K562 (cell line): Measurements from ENCODE around the gene SMAD7. TPM values are rescaled to one million over a fixed set of nuclear protein-coding genes. Genes with fewer than 3 reads are reported as not detected.
A peak's percentile ranks its signal among the peaks of the same experiment; 100 is the strongest.

Experiments
- ATAC-seq: fragments of 200-7000 bp; cut with Tn5 transposase; 3 replicates; pipeline ENCODE4 v1.9.1; 2020; ENCODE audit warnings: moderate library complexity
- BruUV-seq: library from RNA; stranded (reverse); fragments of 400-500 nt; replicated peaks from 2 replicates; lab custom pipeline; 2021; lab: Mats Ljungman, UMichigan
- CTCF ChIA-PET: fragments of 300-600 bp; formaldehyde crosslinking; extraction: SDS; loops from one replicate; lab custom pipeline; 2021; ENCODE audit warnings: low intra/inter-chr PET ratio; lab: Yijun Ruan, JAX
- POLR2A ChIA-PET: fragments of 300-600, 350-650 bp; sonication (Branson Sonifier 250); formaldehyde crosslinking; extraction: SDS; loops from one replicate; lab custom pipeline; 2021; ENCODE audit warnings: antibody characterized with exemption, inconsistent platforms; lab: Yijun Ruan, JAX
- DNase-seq, 4 experiments: peaks; one replicate each; pipeline versions ENCODE4 v3.0.0 to v3.0.0-alpha.2; 2011 to 2018; ENCODE audit warnings: low spot score in 3 of 4, mixed read lengths in 3 of 4; ENCODE audit errors: extremely low read depth in 1 of 4
- FAIRE-seq: peaks from 2 replicates; lab custom pipeline; 2011; peaks lifted over from hg19 to GRCh38; lab: Jason Lieb, UNC
- H2AFZ ChIP-seq: 2 replicates; pipeline ENCODE4 v1.6.0; 2011; ENCODE audit warnings: low read depth, low read length, control low read depth, inconsistent platforms
- H3K27ac ChIP-seq: fragments of 200-600 bp; 3 replicates; pipeline ENCODE4 v1.8.0; 2011; ENCODE audit warnings: low read depth, mild to moderate bottlenecking, control low read depth, inconsistent platforms, low read length, moderate library complexity, mixed read lengths; ENCODE audit errors: extremely low read depth
- H3K27me3 ChIP-seq, 2 experiments: fragments of 300-600 bp in 1 of 2; 2 replicates in 1 of 2; 3 replicates in 1 of 2; pipeline versions ENCODE4 v1.6.0 to v1.8.0; 2011; ENCODE audit warnings: inconsistent platforms in 2 of 2, low read length in 2 of 2, mild to moderate bottlenecking in 1 of 2, mixed read lengths in 1 of 2, moderate library complexity in 1 of 2; ENCODE audit not compliant: control insufficient read depth in 2 of 2, insufficient read depth in 2 of 2
- H3K36me3 ChIP-seq: fragments of 300-600 bp; 3 replicates; pipeline ENCODE4 v1.8.0; 2011; ENCODE audit warnings: mild to moderate bottlenecking, low read length, inconsistent platforms; ENCODE audit not compliant: control insufficient read depth, insufficient read depth
- H3K4me1 ChIP-seq, 2 experiments: fragments of 200-600 bp in 1 of 2; replicated peaks in 1 of 2; 2 replicates in 1 of 2; 3 replicates in 1 of 2; pipeline versions ENCODE4 v1.5.1 to v1.8.0; 2011; ENCODE audit warnings: inconsistent platforms in 2 of 2, low read length in 2 of 2, mild to moderate bottlenecking in 1 of 2, mixed read lengths in 1 of 2, moderate library complexity in 1 of 2; ENCODE audit not compliant: control insufficient read depth in 2 of 2, insufficient read depth in 2 of 2
- H3K4me2 ChIP-seq: 2 replicates; pipeline ENCODE4 v1.6.1; 2011; ENCODE audit warnings: low read length, control low read depth, inconsistent platforms, mixed read lengths; ENCODE audit not compliant: insufficient read depth
- H3K4me3 ChIP-seq: fragments of 200-600 bp; sonication (generic), shearing (Covaris generic); 2 replicates; pipeline ENCODE4 v1.5.1; 2016; ENCODE audit warnings: control low read depth, inconsistent platforms
- H3K79me2 ChIP-seq: fragments of 200-600 bp; 3 replicates; pipeline ENCODE4 v1.8.0; 2011; ENCODE audit warnings: low read length, inconsistent platforms; ENCODE audit not compliant: control insufficient read depth, insufficient read depth
- H3K9ac ChIP-seq, 2 experiments: 2 replicates each; pipeline versions ENCODE4 v1.6.0 to v1.6.1; 2011; ENCODE audit warnings: low read depth in 2 of 2, low read length in 2 of 2, control low read depth in 1 of 2, inconsistent platforms in 1 of 2, mild to moderate bottlenecking in 1 of 2, mixed read lengths in 1 of 2; ENCODE audit not compliant: insufficient read depth in 1 of 2
- H3K9me1 ChIP-seq: one replicate; pipeline ENCODE4 v1.6.0; 2011; ENCODE audit warnings: inconsistent platforms, mild to moderate bottlenecking, low read length, moderate library complexity; ENCODE audit not compliant: control insufficient read depth, insufficient read depth
- H3K9me3 ChIP-seq: replicated peaks from 2 replicates; pipeline ENCODE4 v1.5.1; 2011; ENCODE audit warnings: low read depth, low read length, inconsistent platforms; ENCODE audit not compliant: control insufficient read depth, insufficient read depth
- H4K20me1 ChIP-seq: replicated peaks from 2 replicates; pipeline ENCODE4 v1.6.1; 2011; ENCODE audit warnings: low read length, inconsistent platforms, mixed read lengths; ENCODE audit not compliant: control insufficient read depth, insufficient read depth
- ASH1L ChIP-seq: fragments of 450-650 bp; IDR thresholded peaks from 2 replicates; pipeline ENCODE4 v1.6.1; 2018; ENCODE audit warnings: borderline replicate concordance, mild to moderate bottlenecking, low read depth; ENCODE audit not compliant: partially characterized antibody
- DPF2 ChIP-seq: fragments of 450-650 bp; IDR thresholded peaks from 2 replicates; pipeline ENCODE4 v1.6.1; 2016
- SP1 ChIP-seq: sonication (generic); formaldehyde crosslinking; IDR thresholded peaks from 2 replicates; pipeline ENCODE4 v1.8.1; 2022; ENCODE audit warnings: mild to moderate bottlenecking, missing genetic modification reagents
- ZKSCAN8 ChIP-seq: fragments of 200-800 bp; sonication (Bioruptor generic); IDR thresholded peaks from 2 replicates; pipeline ENCODE4 v1.6.1; 2016; ENCODE audit warnings: missing genetic modification characterization, missing compliant biosample characterization
- WGBS: fragments of 100-300 bp; shearing (Covaris generic); methylation state at CpG from one replicate; pipeline ENCODE4 v1.1.6; 2016; ENCODE audit warnings: low coverage, mixed read lengths; ENCODE audit not compliant: insufficient coverage; ENCODE audit errors: missing lambda C conversion rate; 5-methylcytosine and 5-hydroxymethylcytosine counted together
- in situ Hi-C: fragments of 300-500 bp; cut with MboI; formaldehyde crosslinking; loops from 4 replicates; pipeline ENCODE4 v1.15.0; 2018; ENCODE audit warnings: inconsistent platforms, mixed read lengths
- intact Hi-C: fragments of 100-400 bp; cut with micrococcal nuclease; formaldehyde crosslinking; loops from 2 replicates; pipeline ENCODE4 v1.14.2; 2022
- polyA plus RNA-seq, 8 experiments: library from polyadenylated mRNA; depleted of rRNA in 4 of 8; stranded (reverse) in 5 of 8; unstranded in 3 of 8; fragments of >200 nt; fragmentation: Nextera tagmentation in 2 of 8; fragmentation: Illumina TruSeq in 1 of 8; extraction: Ambion mirVana in 2 of 8; extraction: Trizol in 1 of 8; gene quantifications; 2 replicates each; pipeline versions ENCODE4 v1.2.1 to v1.2.3, GENCODE V29; 2011 to 2014; ENCODE audit warnings: inconsistent platforms in 1 of 8, missing spikeins in 1 of 8
- total RNA-seq, 7 experiments: library from RNA; depleted of rRNA in 6 of 7; stranded (reverse); fragments of >200 nt in 6 of 7; fragmentation: Illumina TruSeq in 2 of 7; extraction: Trizol in 2 of 7; gene quantifications; 2 replicates each; pipeline versions ENCODE4 v1.2.1 to v1.2.3, GENCODE V29; 2011 to 2021; ENCODE audit warnings: low replicate concordance in 1 of 7
- TF ChIP-seq, protein P1 (sequence below): fragments of 450-650 bp; IDR thresholded peaks from 2 replicates; pipeline ENCODE4 v1.6.1; 2017; ENCODE audit warnings: antibody characterized with exemption
- TF ChIP-seq, protein P2 (sequence below): sonication (generic); formaldehyde crosslinking; IDR thresholded peaks from 2 replicates; pipeline ENCODE4 v1.8.1; 2023; ENCODE audit warnings: mild to moderate bottlenecking, missing genetic modification reagents
- TF ChIP-seq, protein P3 (sequence below), 3 experiments: fragments of 200-800 bp in 1 of 3; fragments of 250-450 bp in 1 of 3; fragments of 450-650 bp in 1 of 3; sonication (Bioruptor Pico) in 1 of 3; sonication (Bioruptor generic) in 1 of 3; formaldehyde crosslinking in 1 of 3; IDR thresholded peaks; 2 replicates each; pipeline versions ENCODE4 v1.6.1 to v1.8.0; 2016 to 2022; ENCODE audit warnings: mild to moderate bottlenecking in 2 of 3, missing genetic modification characterization in 2 of 3, missing compliant biosample characterization in 1 of 3, moderate library complexity in 1 of 3
- TF ChIP-seq, protein P4 (sequence below): fragments of 200-800 bp; sonication (Bioruptor generic); IDR thresholded peaks from 2 replicates; pipeline ENCODE4 v1.6.1; 2017; ENCODE audit warnings: missing genetic modification characterization, missing compliant biosample characterization

SMAD7 gene
- total and polyA plus RNA-seq, 9 of the 15 experiments (the other 6 are each of a cell fraction or from before 2014, with no cell fraction given), result 0.13 to 3.0 (median 1.6) TPM

DNA sequence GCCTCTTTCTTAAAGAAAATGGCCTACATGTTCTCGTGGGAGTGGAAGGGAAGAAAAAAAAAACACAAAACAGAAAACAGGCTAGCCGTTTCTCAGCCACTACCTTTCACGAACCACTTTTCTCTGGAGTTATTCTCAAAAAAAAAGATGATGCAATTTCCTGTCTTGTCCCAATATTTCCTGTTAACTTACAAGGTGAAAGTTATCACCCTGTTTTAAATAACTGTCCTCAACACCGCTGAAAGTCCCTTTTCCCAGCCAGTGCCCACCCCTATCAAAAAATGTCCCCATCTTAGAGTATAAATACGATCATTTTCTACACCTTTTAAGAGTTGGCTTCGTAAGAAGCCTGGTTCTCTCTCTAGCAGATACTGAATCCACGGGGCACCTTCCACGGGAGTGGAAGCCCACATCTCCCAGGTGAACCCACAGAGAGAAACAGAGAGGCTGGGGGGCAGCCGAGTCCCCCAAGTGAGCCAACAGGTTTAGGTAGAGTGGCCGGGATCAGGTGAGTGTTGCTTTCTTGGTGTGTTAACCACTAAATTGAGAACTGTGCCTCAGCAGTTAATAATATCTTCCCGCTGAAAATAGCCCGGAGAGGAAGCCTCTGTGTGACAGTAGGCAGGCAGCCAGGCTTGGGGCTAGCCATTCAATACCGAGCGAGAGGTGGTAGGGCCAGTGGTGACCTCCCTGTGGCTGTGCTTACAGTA lies 15.9 kb downstream of the SMAD7 start (continued):
- TF ChIP-seq, protein P1, sequence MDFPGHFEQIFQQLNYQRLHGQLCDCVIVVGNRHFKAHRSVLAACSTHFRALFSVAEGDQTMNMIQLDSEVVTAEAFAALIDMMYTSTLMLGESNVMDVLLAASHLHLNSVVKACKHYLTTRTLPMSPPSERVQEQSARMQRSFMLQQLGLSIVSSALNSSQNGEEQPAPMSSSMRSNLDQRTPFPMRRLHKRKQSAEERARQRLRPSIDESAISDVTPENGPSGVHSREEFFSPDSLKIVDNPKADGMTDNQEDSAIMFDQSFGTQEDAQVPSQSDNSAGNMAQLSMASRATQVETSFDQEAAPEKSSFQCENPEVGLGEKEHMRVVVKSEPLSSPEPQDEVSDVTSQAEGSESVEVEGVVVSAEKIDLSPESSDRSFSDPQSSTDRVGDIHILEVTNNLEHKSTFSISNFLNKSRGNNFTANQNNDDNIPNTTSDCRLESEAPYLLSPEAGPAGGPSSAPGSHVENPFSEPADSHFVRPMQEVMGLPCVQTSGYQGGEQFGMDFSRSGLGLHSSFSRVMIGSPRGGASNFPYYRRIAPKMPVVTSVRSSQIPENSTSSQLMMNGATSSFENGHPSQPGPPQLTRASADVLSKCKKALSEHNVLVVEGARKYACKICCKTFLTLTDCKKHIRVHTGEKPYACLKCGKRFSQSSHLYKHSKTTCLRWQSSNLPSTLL, result no peak
- TF ChIP-seq ZKSCAN8 (CRISPR knock-in tag) (0 out of 2 replicates have a peak, but pooled peaks have one; percentile 56), DPF2 (no peak)

DNA sequence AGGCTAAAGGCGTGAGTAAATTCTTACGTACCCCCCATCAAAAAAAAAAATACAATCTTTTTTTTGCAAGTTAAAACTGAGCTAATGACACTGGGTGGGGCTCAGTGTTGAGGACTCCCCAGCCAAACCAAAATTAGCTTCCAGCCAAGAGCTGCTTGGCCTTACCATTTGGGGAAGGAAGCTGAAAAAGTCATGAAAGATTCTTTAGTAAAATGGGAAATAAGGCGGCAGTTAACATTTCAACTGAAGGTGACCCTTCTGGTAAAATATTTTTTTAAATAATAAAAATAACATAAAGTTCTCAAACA lies 16.4 kb downstream of the SMAD7 start:
- Histone ChIP-seq H3K4me2 (peak overlapping the region; percentile 64), H3K4me3 (no peak overlapping the region), H3K27me3 (no peaks in the 10 kb centered on the region), H3K9ac (peak overlapping the region; percentile 48 to 53; a peak in 2 of 4 replicates), H3K4me1 (peaks cover 45 to 53% of the 10 kb centered on the region in 2 experiments), H3K36me3 (no peaks in the 10 kb centered on the region), H3K79me2 (no peaks in the 10 kb centered on the region), H3K9me3 (no peaks in the 10 kb centered on the region), H3K27ac (peak overlapping the region; percentile 47), H2AFZ (peak overlapping the region; percentile 27; the same call in 1 of the 2 replicates), H3K9me1 (no peaks in the 10 kb centered on the region), H4K20me1 (no peaks in the 10 kb centered on the region)
- WGBS, result 3% methylated on average over 3 of the region's 3 CpGs
- DNase-seq, result no peak
- ATAC-seq, result no peak; the same call in 2 of the 3 replicates
- TF ChIP-seq, protein P2, sequence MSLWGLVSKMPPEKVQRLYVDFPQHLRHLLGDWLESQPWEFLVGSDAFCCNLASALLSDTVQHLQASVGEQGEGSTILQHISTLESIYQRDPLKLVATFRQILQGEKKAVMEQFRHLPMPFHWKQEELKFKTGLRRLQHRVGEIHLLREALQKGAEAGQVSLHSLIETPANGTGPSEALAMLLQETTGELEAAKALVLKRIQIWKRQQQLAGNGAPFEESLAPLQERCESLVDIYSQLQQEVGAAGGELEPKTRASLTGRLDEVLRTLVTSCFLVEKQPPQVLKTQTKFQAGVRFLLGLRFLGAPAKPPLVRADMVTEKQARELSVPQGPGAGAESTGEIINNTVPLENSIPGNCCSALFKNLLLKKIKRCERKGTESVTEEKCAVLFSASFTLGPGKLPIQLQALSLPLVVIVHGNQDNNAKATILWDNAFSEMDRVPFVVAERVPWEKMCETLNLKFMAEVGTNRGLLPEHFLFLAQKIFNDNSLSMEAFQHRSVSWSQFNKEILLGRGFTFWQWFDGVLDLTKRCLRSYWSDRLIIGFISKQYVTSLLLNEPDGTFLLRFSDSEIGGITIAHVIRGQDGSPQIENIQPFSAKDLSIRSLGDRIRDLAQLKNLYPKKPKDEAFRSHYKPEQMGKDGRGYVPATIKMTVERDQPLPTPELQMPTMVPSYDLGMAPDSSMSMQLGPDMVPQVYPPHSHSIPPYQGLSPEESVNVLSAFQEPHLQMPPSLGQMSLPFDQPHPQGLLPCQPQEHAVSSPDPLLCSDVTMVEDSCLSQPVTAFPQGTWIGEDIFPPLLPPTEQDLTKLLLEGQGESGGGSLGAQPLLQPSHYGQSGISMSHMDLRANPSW (CRISPR knock-in tag), result no peak
- TF ChIP-seq SP1 (CRISPR knock-in tag) (0 out of 2 replicates have a peak, but pooled peaks have one; percentile 1), ASH1L (no peak)
- TF ChIP-seq, protein P3, sequence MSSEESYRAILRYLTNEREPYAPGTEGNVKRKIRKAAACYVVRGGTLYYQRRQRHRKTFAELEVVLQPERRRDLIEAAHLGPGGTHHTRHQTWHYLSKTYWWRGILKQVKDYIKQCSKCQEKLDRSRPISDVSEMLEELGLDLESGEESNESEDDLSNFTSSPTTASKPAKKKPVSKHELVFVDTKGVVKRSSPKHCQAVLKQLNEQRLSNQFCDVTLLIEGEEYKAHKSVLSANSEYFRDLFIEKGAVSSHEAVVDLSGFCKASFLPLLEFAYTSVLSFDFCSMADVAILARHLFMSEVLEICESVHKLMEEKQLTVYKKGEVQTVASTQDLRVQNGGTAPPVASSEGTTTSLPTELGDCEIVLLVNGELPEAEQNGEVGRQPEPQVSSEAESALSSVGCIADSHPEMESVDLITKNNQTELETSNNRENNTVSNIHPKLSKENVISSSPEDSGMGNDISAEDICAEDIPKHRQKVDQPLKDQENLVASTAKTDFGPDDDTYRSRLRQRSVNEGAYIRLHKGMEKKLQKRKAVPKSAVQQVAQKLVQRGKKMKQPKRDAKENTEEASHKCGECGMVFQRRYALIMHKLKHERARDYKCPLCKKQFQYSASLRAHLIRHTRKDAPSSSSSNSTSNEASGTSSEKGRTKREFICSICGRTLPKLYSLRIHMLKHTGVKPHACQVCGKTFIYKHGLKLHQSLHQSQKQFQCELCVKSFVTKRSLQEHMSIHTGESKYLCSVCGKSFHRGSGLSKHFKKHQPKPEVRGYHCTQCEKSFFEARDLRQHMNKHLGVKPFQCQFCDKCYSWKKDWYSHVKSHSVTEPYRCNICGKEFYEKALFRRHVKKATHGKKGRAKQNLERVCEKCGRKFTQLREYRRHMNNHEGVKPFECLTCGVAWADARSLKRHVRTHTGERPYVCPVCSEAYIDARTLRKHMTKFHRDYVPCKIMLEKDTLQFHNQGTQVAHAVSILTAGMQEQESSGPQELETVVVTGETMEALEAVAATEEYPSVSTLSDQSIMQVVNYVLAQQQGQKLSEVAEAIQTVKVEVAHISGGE (CRISPR knock-in tag; IDR thresholded peaks at IDR 0.05), result 0 out of 6 replicates have a peak, but pooled peaks of 1 of the 3 experiments have one; percentile 13
- TF ChIP-seq, protein P4, sequence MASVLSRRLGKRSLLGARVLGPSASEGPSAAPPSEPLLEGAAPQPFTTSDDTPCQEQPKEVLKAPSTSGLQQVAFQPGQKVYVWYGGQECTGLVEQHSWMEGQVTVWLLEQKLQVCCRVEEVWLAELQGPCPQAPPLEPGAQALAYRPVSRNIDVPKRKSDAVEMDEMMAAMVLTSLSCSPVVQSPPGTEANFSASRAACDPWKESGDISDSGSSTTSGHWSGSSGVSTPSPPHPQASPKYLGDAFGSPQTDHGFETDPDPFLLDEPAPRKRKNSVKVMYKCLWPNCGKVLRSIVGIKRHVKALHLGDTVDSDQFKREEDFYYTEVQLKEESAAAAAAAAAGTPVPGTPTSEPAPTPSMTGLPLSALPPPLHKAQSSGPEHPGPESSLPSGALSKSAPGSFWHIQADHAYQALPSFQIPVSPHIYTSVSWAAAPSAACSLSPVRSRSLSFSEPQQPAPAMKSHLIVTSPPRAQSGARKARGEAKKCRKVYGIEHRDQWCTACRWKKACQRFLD, result no peak
- POLR2A ChIA-PET, result interaction anchor here (0.8 to 1.0 kb wide), 2 partner anchors 14 to 621 kb away, joined by 3 to 9 read pairs; no protein-coding TSS in a partner anchor
- no peak for FAIRE-seq
- intact Hi-C loops, result no loop called here
- in situ Hi-C loops, result no loop called here
- CTCF ChIA-PET, result no interaction called here
- BruUV-seq, result TSS peak; percentile 71
